Measurements from ENCODE around the gene ST8SIA1.

GRCh38 chr12:22284871-22285270 is 49.6 kb downstream of the ST8SIA1 start:
- TF ChIP-seq POLR2AphosphoS5 (IDR thresholded peaks at IDR 0.05; ENCODE audit: low read depth, low read length) = no peak
- TF ChIP-seq POLR2A (IDR thresholded peaks at IDR 0.05; ENCODE audit: control extremely low read depth in 1 of 2, low read depth in 2 of 2, low read length in 2 of 2) = no peak
- TF ChIP-seq, protein P1, sequence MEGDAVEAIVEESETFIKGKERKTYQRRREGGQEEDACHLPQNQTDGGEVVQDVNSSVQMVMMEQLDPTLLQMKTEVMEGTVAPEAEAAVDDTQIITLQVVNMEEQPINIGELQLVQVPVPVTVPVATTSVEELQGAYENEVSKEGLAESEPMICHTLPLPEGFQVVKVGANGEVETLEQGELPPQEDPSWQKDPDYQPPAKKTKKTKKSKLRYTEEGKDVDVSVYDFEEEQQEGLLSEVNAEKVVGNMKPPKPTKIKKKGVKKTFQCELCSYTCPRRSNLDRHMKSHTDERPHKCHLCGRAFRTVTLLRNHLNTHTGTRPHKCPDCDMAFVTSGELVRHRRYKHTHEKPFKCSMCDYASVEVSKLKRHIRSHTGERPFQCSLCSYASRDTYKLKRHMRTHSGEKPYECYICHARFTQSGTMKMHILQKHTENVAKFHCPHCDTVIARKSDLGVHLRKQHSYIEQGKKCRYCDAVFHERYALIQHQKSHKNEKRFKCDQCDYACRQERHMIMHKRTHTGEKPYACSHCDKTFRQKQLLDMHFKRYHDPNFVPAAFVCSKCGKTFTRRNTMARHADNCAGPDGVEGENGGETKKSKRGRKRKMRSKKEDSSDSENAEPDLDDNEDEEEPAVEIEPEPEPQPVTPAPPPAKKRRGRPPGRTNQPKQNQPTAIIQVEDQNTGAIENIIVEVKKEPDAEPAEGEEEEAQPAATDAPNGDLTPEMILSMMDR (IDR thresholded peaks at IDR 0.05; ENCODE audit: control extremely low read depth in 1 of 3, insufficient read depth in 1 of 3, low read depth in 1 of 3, low read length in 3 of 3) = no peak
- no peak for TF ChIP-seq HDAC2 (IDR thresholded peaks at IDR 0.05; ENCODE audit: borderline replicate concordance in 1 of 2, low read depth in 2 of 2, low read length in 2 of 2)
- TF ChIP-seq SP1 (IDR thresholded peaks at IDR 0.05; ENCODE audit: low read depth, low read length) = no peak
- TF ChIP-seq CEBPB (IDR thresholded peaks at IDR 0.05; ENCODE audit: low read depth, low read length) = no peak
- TF ChIP-seq CHD2 (IDR thresholded peaks at IDR 0.05; ENCODE audit: low read length) = no peak
- TF ChIP-seq, protein P2, sequence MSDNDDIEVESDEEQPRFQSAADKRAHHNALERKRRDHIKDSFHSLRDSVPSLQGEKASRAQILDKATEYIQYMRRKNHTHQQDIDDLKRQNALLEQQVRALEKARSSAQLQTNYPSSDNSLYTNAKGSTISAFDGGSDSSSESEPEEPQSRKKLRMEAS (IDR thresholded peaks at IDR 0.05) = no peak
- no peak for TF ChIP-seq TBP (IDR thresholded peaks at IDR 0.05; ENCODE audit: low read depth, low read length)
- no peak for TF ChIP-seq CHD7 (IDR thresholded peaks at IDR 0.05; ENCODE audit: insufficient replicate concordance, low read length)
- no peak for TF ChIP-seq RFX5 (IDR thresholded peaks at IDR 0.05; ENCODE audit: borderline replicate concordance, low read depth, low read length)
- TF ChIP-seq EP300 (IDR thresholded peaks at IDR 0.05; ENCODE audit: borderline replicate concordance in 1 of 2, low read depth in 2 of 2, low read length in 2 of 2) = no peak
- TF ChIP-seq BRCA1 (IDR thresholded peaks at IDR 0.05; ENCODE audit: low read depth, low read length) = no peak
- TF ChIP-seq ZNF274 (IDR thresholded peaks at IDR 0.05; ENCODE audit: borderline replicate concordance, extremely low read depth, low read length) = no peak
